Cardiac fibroblast (primary cell): ENCODE results near the gene POU4F1.

Experiments used
- DNase-seq, 2 donors: peaks; one replicate each; pipeline versions ENCODE4 v3.0.0 to v3.0.0-alpha.2; 2010; ENCODE audit warnings: low read depth in 2 of 2
- H3K4me3 ChIP-seq, 2 donors: replicated peaks in 1 of 2; 1 replicate in 1 of 2; 2 replicates in 1 of 2; pipeline ENCODE4 v1.5.1; 2011; ENCODE audit warnings: low read depth in 2 of 2, low read length in 2 of 2, mild to moderate bottlenecking in 2 of 2, moderate library complexity in 1 of 2
- TF ChIP-seq, protein P1 (sequence below): IDR thresholded peaks from one replicate; pipeline ENCODE4 v1.5.1; 2011; ENCODE audit warnings: low read depth, mild to moderate bottlenecking, low read length, inconsistent platforms

The POU4F1 gene

DNA sequence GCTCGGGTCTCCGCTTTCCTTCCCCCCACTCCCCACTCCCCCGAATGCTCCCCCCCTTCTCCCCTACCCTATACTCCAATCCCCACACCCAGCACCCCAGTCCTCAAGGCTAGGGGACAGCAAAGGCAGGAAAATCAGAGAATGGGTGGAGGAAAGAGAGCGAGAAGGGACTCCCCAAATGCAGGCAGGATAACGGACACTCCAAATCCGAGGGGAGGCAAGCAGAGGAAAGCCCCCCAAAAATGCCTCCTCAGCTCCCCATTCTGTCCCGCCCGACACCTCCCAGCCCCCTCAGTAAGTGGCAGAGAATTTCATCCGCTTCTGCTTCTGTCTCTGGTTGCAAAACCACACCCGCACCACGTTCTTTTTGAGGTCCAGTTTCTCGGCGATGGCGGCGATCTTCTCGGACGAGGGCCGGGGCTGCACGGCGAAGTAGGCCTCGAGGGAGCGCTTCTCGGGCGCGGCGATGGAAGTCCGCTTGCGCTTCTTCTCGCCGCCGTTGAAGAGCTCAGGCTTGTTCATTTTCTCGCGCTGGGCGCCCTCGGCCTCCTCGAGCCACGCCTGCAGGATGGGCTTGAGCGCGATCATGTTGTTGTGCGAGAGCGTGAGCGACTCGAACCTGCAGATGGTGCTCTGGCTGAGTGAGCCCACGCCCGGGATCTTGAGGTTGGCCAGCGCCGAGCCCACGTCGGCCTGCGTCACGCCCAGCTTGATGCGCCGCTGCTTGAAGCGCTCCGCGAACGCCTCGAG is 2.1 kb downstream of the POU4F1 start:
- H3K4me3 ChIP-seq = no peak overlapping the region
- TF ChIP-seq, protein P1, sequence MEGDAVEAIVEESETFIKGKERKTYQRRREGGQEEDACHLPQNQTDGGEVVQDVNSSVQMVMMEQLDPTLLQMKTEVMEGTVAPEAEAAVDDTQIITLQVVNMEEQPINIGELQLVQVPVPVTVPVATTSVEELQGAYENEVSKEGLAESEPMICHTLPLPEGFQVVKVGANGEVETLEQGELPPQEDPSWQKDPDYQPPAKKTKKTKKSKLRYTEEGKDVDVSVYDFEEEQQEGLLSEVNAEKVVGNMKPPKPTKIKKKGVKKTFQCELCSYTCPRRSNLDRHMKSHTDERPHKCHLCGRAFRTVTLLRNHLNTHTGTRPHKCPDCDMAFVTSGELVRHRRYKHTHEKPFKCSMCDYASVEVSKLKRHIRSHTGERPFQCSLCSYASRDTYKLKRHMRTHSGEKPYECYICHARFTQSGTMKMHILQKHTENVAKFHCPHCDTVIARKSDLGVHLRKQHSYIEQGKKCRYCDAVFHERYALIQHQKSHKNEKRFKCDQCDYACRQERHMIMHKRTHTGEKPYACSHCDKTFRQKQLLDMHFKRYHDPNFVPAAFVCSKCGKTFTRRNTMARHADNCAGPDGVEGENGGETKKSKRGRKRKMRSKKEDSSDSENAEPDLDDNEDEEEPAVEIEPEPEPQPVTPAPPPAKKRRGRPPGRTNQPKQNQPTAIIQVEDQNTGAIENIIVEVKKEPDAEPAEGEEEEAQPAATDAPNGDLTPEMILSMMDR = no peak
- peak in 1 of 2 donors; percentile 27 for DNase-seq

DNA sequence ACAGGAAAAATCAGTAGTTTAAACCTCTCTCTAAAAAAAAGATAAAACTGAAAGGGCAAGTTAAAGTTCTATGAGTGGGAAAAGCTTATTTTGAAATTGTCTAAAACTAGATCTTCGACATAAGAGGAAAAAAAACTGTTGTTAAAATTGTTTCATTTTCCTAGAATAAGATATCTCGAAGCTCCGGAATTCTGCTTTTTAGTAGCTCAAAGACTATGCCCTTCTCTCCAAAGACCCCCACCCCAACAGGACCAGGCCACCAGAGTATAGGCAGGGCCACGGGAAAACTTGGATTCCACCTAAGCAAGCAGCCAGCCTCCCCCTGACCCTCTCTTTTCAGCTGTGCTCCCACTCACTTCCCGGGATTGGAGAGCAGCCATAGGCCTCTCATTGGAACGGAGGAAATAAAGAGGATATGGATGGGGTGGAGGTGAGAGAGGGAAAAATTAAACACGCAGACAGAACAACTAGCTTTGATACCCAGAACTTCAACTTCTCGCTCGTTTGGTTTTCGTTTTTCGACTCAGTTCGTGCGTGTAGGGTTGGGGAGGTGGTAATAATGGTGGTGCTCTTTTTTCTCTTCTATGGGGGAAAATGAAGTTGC is 3.0 kb downstream of the POU4F1 start:
- TF ChIP-seq, protein P1 = no peak
- no peak overlapping the region for H3K4me3 ChIP-seq
- DNase-seq = no peak

DNA sequence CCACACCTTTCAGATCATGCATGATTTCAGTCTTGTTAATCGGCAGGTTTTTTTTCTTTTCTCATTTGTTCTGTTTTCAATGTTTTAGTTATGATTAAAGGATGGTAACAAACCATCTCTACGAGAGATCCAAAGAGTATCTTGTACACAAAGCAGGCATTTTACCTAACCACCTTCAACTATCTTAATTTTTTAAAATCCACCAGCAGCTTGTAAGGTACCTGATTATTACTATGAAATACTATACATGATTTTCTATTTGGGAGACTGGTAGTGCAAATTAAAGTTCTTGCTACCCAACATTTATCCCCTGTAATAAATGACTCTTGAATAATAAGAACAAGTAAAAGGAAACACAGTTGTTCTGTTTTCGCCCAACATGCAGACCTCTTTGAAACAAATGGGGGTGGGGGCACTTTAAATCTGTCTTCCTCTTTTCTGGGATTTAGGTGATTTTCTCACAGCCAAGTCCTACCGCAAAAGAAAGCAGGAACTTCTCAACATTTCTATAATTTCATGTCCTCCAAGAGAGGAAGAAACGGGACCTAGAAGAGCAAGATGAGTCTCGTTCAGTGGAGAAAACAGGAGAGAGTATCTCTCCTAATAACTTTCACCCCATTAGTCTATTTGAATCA is 3.6 kb downstream of the POU4F1 start:
- no peak for DNase-seq
- TF ChIP-seq, protein P1 = no peak
- H3K4me3 ChIP-seq = no peak overlapping the region

DNA sequence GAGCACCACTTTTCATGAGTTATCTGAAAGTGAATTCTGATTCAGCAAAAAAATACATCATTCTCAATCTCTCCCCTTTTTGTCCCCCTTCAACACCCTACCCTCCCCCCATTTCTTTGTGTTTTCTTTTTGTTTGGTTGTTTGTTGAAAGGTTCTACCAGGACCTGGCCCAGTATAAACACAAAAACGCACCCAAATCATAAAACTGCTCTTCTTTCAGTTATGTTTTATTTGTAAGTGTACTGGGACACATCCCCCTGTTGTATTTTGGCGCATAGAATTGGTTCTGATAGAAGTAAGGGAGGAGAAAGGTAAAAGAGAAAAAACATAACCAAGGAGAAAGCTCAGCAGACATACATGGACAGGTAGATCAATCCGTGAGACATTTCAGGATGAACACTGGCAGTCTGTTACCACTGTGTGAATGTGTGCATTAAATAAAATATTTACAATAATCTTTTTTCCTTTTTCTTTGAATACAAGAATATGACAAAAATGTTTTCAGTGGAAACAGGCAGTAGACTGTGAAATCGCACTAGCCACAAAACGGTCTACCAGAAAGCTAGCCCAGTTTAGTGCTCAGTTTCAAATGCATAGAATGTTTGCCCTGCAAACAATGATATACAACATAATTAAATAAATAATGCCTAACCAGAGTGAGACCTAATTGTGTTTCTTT is 4.2 kb downstream of the POU4F1 start:
- TF ChIP-seq, protein P1 = no peak
- no peak overlapping the region for H3K4me3 ChIP-seq
- DNase-seq = no peak

DNA sequence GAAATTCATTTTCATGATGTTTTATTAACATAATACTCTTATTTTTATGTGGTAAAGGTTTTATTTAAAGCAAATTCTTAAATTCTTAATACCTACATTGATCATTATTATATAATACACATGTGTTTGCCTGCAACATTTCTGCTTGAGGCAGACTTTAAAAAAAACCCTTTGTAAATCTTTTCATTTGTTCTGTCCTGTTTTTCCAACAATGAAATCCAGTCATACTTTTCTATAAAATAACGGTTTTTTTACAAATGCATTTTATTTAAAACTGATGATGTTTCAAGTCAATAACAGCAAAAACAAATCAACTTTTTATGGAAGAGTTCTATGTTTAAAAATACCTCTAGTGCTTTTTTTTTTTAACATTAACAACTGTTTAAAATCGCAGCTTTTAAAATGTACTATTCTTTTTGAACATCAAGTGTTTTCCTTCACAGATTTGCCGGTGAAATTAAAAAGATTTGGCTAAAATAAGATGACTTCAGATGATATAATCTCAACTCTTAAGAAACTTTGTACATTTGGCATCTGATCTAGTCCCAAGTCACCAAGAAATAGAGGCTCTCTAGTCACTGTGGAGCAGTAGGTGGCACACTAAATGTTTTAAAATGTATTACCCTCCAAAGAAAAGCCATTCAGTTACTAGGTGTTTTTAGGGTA is 5.1 kb downstream of the POU4F1 start:
- H3K4me3 ChIP-seq = no peak overlapping the region
- DNase-seq = no peak
- TF ChIP-seq, protein P1 = no peak

DNA sequence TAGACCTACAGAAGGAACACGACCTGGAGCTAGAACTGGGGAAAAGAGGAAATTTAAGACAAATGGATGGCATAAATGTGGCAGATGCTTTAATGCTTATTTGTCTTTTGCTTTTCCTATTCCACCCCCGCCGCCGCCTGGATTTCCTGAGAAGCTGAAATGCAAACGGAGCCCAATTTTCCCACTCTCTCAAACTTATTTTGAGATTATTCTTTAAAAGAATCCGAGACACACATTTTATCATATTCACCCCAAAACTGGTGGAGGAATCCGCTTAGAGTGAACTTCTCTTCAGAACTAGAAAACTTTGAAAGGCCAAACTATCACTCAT is 5.8 kb downstream of the POU4F1 start:
- H3K4me3 ChIP-seq = no peak overlapping the region
- TF ChIP-seq, protein P1 = no peak
- no peak for DNase-seq
